Esophagus squamous epithelium (tissue), 5 donors: ENCODE results near the gene GMNC. TPM values are rescaled to one million over a fixed set of nuclear protein-coding genes. Genes with fewer than 3 reads are reported as not detected.

Experiments used
- DNase-seq: peaks from one replicate; lab custom pipeline; 2025; lab: John Stamatoyannopoulos, UW
- H3K27ac ChIP-seq, 4 donors: fragments of 200-600 bp; sonication (generic); one replicate each; pipeline ENCODE4 v1.5.1; 2016 to 2019; ENCODE audit warnings: mild to moderate bottlenecking in 1 of 4
- H3K27me3 ChIP-seq, 4 donors: fragments of 200-600 bp; sonication (generic); 1 replicate in 3 of 4; 2 replicates in 1 of 4; pipeline versions ENCODE4 v1.5.1 to v1.6.0; 2017 to 2021; ENCODE audit warnings: antibody characterized with exemption in 1 of 4
- H3K36me3 ChIP-seq, 3 donors: fragments of 200-600 bp; sonication (generic); one replicate each; pipeline ENCODE4 v1.5.1; 2016 to 2019
- H3K4me1 ChIP-seq, 3 donors: fragments of 200-600 bp; sonication (generic); one replicate each; pipeline ENCODE4 v1.5.1; 2017 to 2019
- H3K4me3 ChIP-seq, 4 donors: fragments of 200-600 bp; sonication (generic); 1 replicate in 3 of 4; 2 replicates in 1 of 4; pipeline ENCODE4 v1.5.1; 2016 to 2019; ENCODE audit warnings: mild to moderate bottlenecking in 2 of 4, moderate library complexity in 1 of 4
- H3K9me3 ChIP-seq, 3 donors: fragments of 200-600 bp; sonication (generic); one replicate each; pipeline ENCODE4 v1.5.1; 2016 to 2019
- POLR2A ChIP-seq, 4 donors: fragments of 450-650 bp; IDR thresholded peaks; one replicate each; pipeline ENCODE4 v1.6.1; 2017; ENCODE audit warnings: antibody characterized with exemption in 4 of 4, mild to moderate bottlenecking in 4 of 4, moderate library complexity in 3 of 4
- WGBS, 2 donors: methylation state at CpG; one replicate each; pipeline ENCODE4 v1.1.5; 2018; 5-methylcytosine and 5-hydroxymethylcytosine counted together
- intact Hi-C: fragments of 100-400 bp; cut with DNase I; formaldehyde crosslinking; loops from one replicate; pipeline ENCODE4 v1.15.0; 2022
- total RNA-seq, 4 donors: library from RNA; depleted of rRNA; stranded (reverse); fragments of >200 nt; gene quantifications; one replicate each; pipeline ENCODE4 v1.1.0, GENCODE V29; 2016
- TF ChIP-seq, protein P1 (sequence below), 6 experiments: fragments of 450-650 bp in 4 of 6; fragments of 200-600 bp in 2 of 6; sonication (generic) in 2 of 6; IDR thresholded peaks; one replicate each; pipeline ENCODE4 v1.5.1; 2016 to 2019; ENCODE audit warnings: antibody characterized with exemption in 6 of 6, mild to moderate bottlenecking in 4 of 6, moderate library complexity in 4 of 6
- donor health status: DM: yes; HTN: yes; CAD: no.

Gene GMNC
- total RNA-seq, 4 donors from 2014 or later = not detected

DNA sequence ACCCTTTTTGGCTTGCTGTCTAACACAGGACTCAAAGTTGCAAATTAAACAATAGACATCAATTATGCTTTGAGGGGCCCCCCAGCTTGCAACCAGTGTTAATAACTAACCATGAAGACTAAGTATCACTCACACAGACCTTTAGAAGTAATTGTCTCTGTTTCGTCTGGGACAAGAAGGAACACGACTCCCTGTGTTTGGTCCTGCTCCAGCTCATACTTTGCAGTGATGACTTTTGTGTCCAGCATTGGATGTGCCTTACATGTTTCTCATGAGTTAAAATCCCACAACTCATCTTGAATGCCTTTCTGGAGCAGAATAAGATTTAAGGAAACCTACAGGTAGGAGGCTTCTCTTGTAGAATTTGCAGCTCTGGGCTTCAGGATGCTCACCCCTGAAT is 53.1 kb downstream of the GMNC start:
- no peaks in the 10 kb centered on the region for H3K36me3 ChIP-seq
- intact Hi-C loops = no loop called here
- no peaks in the 10 kb centered on the region for H3K4me1 ChIP-seq
- 33 to 56% methylated on average over 2 of the region's 2 CpGs for WGBS, 2 donors
- no peak for DNase-seq
- no peak overlapping the region for H3K4me3 ChIP-seq
- H3K9me3 ChIP-seq = no peaks in the 10 kb centered on the region
- H3K27ac ChIP-seq = no peak overlapping the region
- TF ChIP-seq, protein P1, sequence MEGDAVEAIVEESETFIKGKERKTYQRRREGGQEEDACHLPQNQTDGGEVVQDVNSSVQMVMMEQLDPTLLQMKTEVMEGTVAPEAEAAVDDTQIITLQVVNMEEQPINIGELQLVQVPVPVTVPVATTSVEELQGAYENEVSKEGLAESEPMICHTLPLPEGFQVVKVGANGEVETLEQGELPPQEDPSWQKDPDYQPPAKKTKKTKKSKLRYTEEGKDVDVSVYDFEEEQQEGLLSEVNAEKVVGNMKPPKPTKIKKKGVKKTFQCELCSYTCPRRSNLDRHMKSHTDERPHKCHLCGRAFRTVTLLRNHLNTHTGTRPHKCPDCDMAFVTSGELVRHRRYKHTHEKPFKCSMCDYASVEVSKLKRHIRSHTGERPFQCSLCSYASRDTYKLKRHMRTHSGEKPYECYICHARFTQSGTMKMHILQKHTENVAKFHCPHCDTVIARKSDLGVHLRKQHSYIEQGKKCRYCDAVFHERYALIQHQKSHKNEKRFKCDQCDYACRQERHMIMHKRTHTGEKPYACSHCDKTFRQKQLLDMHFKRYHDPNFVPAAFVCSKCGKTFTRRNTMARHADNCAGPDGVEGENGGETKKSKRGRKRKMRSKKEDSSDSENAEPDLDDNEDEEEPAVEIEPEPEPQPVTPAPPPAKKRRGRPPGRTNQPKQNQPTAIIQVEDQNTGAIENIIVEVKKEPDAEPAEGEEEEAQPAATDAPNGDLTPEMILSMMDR (IDR thresholded peaks at IDR 0.05) = no peak
- no peak for TF ChIP-seq POLR2A (IDR thresholded peaks at IDR 0.05)
- H3K27me3 ChIP-seq = peaks cover 0 to 3% (median 0%) of the 10 kb centered on the region in 4 donors

DNA sequence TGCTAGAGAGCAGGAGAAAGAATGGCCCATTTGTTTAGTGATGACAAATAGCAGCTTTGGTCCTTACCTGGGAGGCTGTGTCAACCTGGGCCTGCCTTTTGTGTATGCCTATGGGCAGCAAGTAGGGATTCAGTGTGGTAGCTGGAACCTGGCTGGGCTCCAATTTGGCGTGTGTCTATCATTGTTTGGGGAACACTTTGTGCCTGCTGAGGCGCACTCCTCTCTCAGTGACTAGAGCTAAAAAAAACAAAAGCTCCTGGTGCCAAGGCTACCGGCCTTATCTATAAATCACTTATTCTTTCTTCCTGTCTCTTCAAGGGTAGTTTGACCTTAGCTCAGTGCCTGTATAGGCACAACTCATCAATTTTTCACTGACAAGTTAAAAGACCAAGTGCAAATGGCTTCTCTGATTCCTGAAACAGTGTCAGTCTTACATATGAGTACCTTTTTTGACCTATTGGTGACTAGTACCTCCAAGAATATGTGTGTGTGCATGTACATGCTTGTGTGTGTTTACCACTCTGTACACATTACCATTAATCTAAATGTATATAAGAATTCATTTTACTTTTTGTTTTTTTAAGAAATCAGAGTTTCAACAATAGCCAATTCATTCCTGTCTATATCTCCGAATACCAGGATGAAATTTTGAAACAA is 54.6 kb downstream of the GMNC start:
- H3K9me3 ChIP-seq = no peaks in the 10 kb centered on the region
- H3K27me3 ChIP-seq = peaks cover 0 to 3% (median 0%) of the 10 kb centered on the region in 4 donors
- no peak for DNase-seq
- no peak overlapping the region for H3K4me3 ChIP-seq
- H3K27ac ChIP-seq = no peak overlapping the region
- intact Hi-C loops = no loop called here
- no peak for TF ChIP-seq POLR2A (IDR thresholded peaks at IDR 0.05)
- TF ChIP-seq, protein P1 (IDR thresholded peaks at IDR 0.05) = no peak
- no peaks in the 10 kb centered on the region for H3K36me3 ChIP-seq
- no peaks in the 10 kb centered on the region for H3K4me1 ChIP-seq
- 16 to 43% methylated on average over 4 of the region's 4 CpGs for WGBS, 2 donors
